Testis (tissue), 3 donors: ENCODE measurements around the gene ZNF92. TPM values are rescaled to one million over a fixed set of nuclear protein-coding genes. Genes with fewer than 3 reads are reported as not detected.
"Not testable (repeated sequence)": the region's sequence is repeated elsewhere in the genome, so short reads cannot be mapped to it uniquely, and the experiment has no call there.

ENCODE experiments used
- DNase-seq: peaks from one replicate; pipeline ENCODE4 v3.0.0-alpha.2; 2019
- H3K27ac ChIP-seq, 2 donors: fragments of 200-600 bp; sonication (generic); one replicate each; pipeline ENCODE4 v1.5.1; 2019
- H3K27me3 ChIP-seq: fragments of 200-600 bp; sonication (generic); one replicate; pipeline ENCODE4 v1.5.1; 2019
- H3K36me3 ChIP-seq: fragments of 200-600 bp; sonication (generic); one replicate; pipeline ENCODE4 v1.5.1; 2017; ENCODE audit warnings: low read depth; ENCODE audit errors: missing control alignments
- H3K4me1 ChIP-seq: fragments of 200-600 bp; sonication (generic); one replicate; pipeline ENCODE4 v1.5.1; 2019
- H3K4me3 ChIP-seq, 2 donors: fragments of 200-600 bp; sonication (generic); one replicate each; pipeline ENCODE4 v1.5.1; 2017 to 2019
- H3K9me3 ChIP-seq: fragments of 200-600 bp; sonication (generic); one replicate; pipeline ENCODE4 v1.5.1; 2017
- CTCF ChIP-seq, 3 experiments: fragments of 450-650 bp in 2 of 3; fragments of 200-600 bp in 1 of 3; sonication (generic) in 1 of 3; IDR thresholded peaks; one replicate each; pipeline ENCODE4 v1.5.1; 2016 to 2019; ENCODE audit warnings: antibody characterized with exemption in 3 of 3, mild to moderate bottlenecking in 2 of 3, moderate library complexity in 1 of 3
- POLR2A ChIP-seq: fragments of 450-650 bp; IDR thresholded peaks from one replicate; pipeline ENCODE4 v1.6.1; 2017; ENCODE audit warnings: antibody characterized with exemption, mild to moderate bottlenecking, moderate library complexity
- WGBS, 2 donors: methylation state at CpG; one replicate each; pipeline ENCODE4 v1.1.5; 2018; 5-methylcytosine and 5-hydroxymethylcytosine counted together
- intact Hi-C: fragments of 100-400 bp; cut with DNase I; formaldehyde crosslinking; loops from one replicate; pipeline ENCODE4 v1.15.1; 2023; ENCODE audit warnings: low total_unique reads
- polyA plus RNA-seq: library from polyadenylated mRNA; stranded (reverse); fragments of 350-450 nt; fragmentation: Illumina TruSeq; extraction: RNeasy Lipid Tissue Mini Kit (QIAGEN cat#74804); gene quantifications from one replicate; pipeline ENCODE4 v1.2.3, GENCODE V29; 2014; ENCODE audit warnings: low read depth, low replicate concordance; ENCODE audit not compliant: insufficient read depth
- total RNA-seq, 2 donors: library from RNA; depleted of rRNA; stranded (reverse); fragments of >200 nt; gene quantifications; one replicate each; pipeline ENCODE4 v1.2.3, GENCODE V29; 2016

The ZNF92 gene
- total and polyA plus RNA-seq, 3 donors from 2014 or later: 2.5 to 10.8 (median 9.6) TPM

- H3K27me3 ChIP-seq: no peaks in the 10 kb centered on the region
- TF ChIP-seq POLR2A (no peak), CTCF (IDR thresholded peaks at IDR 0.05) (no peak)
- 88 to 91% methylated on average over 4 of the region's 4 CpGs for WGBS, 2 donors
- H3K27ac ChIP-seq: no peak overlapping the region
- H3K9me3 ChIP-seq: no peaks in the 10 kb centered on the region
- H3K4me1 ChIP-seq: no peaks in the 10 kb centered on the region
- no peak overlapping the region for H3K4me3 ChIP-seq
- intact Hi-C loops: no loop called here
- H3K36me3 ChIP-seq: no peaks in the 10 kb centered on the region
- DNase-seq: no peak
These were observed 16.9 kb downstream of the ZNF92 start for GRCh38 chr7:65390588-65390987.

GRCh38 chr7:65397730-65398142 lies 24.1 kb downstream of the ZNF92 start:
- H3K36me3 ChIP-seq: no peaks in the 10 kb centered on the region
- TF ChIP-seq CTCF (IDR thresholded peaks at IDR 0.05) (no peak), POLR2A (no peak)
- H3K4me3 ChIP-seq: no peak overlapping the region
- no peak overlapping the region for H3K27ac ChIP-seq
- no peaks in the 10 kb centered on the region for H3K27me3 ChIP-seq
- 64 to 81% methylated on average over 4 of the region's 4 CpGs for WGBS, 2 donors
- intact Hi-C loops: no loop called here
- H3K9me3 ChIP-seq: no peaks in the 10 kb centered on the region
- no peaks in the 10 kb centered on the region for H3K4me1 ChIP-seq
- no peak for DNase-seq

GRCh38 chr7:65398671-65399070 lies 25.0 kb downstream of the ZNF92 start:
- intact Hi-C loops, DNase-seq, H3K4me3 ChIP-seq, H3K4me1 ChIP-seq, H3K27ac ChIP-seq, H3K36me3 ChIP-seq, H3K9me3 ChIP-seq, H3K27me3 ChIP-seq: not testable (repeated sequence)
- WGBS, 2 donors: 84 to 89% methylated on average over 3 of the region's 3 CpGs

- DNase-seq, H3K4me1 ChIP-seq, H3K4me3 ChIP-seq, H3K36me3 ChIP-seq, H3K27ac ChIP-seq, intact Hi-C loops, H3K27me3 ChIP-seq, H3K9me3 ChIP-seq: not testable (repeated sequence)
- 88 to 94% methylated on average over 1 of the region's 1 CpG for WGBS, 2 donors
These were observed 25.4 kb downstream of the ZNF92 start for GRCh38 chr7:65399101-65399500.

GRCh38 chr7:65404020-65404419 lies 30.4 kb downstream of the ZNF92 start:
- Histone ChIP-seq H3K4me3 (no peak overlapping the region), H3K36me3 (no peaks in the 10 kb centered on the region), H3K4me1 (no peaks in the 10 kb centered on the region), H3K27ac (no peak overlapping the region), H3K27me3 (no peaks in the 10 kb centered on the region), H3K9me3 (no peaks in the 10 kb centered on the region)
- TF ChIP-seq POLR2A (no peak), CTCF (IDR thresholded peaks at IDR 0.05) (no peak)
- no peak for DNase-seq
- WGBS, 2 donors: 57 to 75% methylated on average over 1 of the region's 1 CpG
- intact Hi-C loops: no loop called here

GRCh38 chr7:65406706-65407105 lies 33.1 kb downstream of the ZNF92 start:
- H3K4me3 ChIP-seq, H3K27ac ChIP-seq, DNase-seq, intact Hi-C loops, H3K27me3 ChIP-seq, H3K4me1 ChIP-seq, H3K36me3 ChIP-seq, H3K9me3 ChIP-seq: not testable (repeated sequence)
- WGBS, 2 donors: 98% methylated on average over 2 of the region's 2 CpGs
